Neural cell (in vitro differentiated cells): Measurements from ENCODE around the gene CDC5L. TPM values are rescaled to one million over a fixed set of nuclear protein-coding genes. Genes with fewer than 3 reads are reported as not detected.

Experiments
- H2AFZ ChIP-seq: fragments of 200-600, 300-800 bp; sonication (generic), shearing (Covaris generic); 2 replicates; pipeline ENCODE4 v1.6.0; 2014; ENCODE audit warnings: low read depth, mild to moderate bottlenecking, antibody characterized with exemption, low read length, moderate library complexity
- H3F3A ChIP-seq: fragments of 200-600 bp; shearing (Covaris generic); 2 replicates; pipeline ENCODE4 v1.6.1; 2016; ENCODE audit warnings: mild to moderate bottlenecking, moderate library complexity, mixed read lengths, antibody characterized with exemption, low read length; ENCODE audit not compliant: insufficient read depth, poor library complexity, severe bottlenecking
- H3K27ac ChIP-seq: fragments of 200-600, 300-800 bp; sonication (generic), shearing (Covaris generic); 2 replicates; pipeline ENCODE4 v1.5.1; 2014; ENCODE audit warnings: mild to moderate bottlenecking, low read length, moderate library complexity
- H3K27me3 ChIP-seq: fragments of 300-800, 200-600 bp; sonication (generic), shearing (Covaris generic); 2 replicates; pipeline ENCODE4 v1.6.0; 2014; ENCODE audit warnings: mild to moderate bottlenecking, low read depth, low read length, moderate library complexity; ENCODE audit not compliant: insufficient read depth
- H3K36me3 ChIP-seq: fragments of 300-800, 200-600 bp; sonication (generic), shearing (Covaris generic); 2 replicates; pipeline ENCODE4 v1.5.1; 2014; ENCODE audit warnings: mild to moderate bottlenecking, antibody characterized with exemption, low read length, moderate library complexity; ENCODE audit not compliant: insufficient read depth
- H3K4me2 ChIP-seq: fragments of 300-800, 200-600 bp; sonication (generic), shearing (Covaris generic); 2 replicates; pipeline ENCODE4 v1.6.0; 2014; ENCODE audit warnings: mild to moderate bottlenecking, low read length
- H3K4me3 ChIP-seq: fragments of 300-800, 200-600 bp; sonication (generic), shearing (Covaris generic); 2 replicates; pipeline ENCODE4 v1.5.1; 2014; ENCODE audit warnings: mild to moderate bottlenecking, low read length, moderate library complexity
- H3K79me2 ChIP-seq: fragments of 200-600 bp; shearing (Covaris generic); replicated peaks from 2 replicates; pipeline ENCODE4 v1.6.0; 2014; ENCODE audit warnings: mild to moderate bottlenecking, low read length, moderate library complexity; ENCODE audit not compliant: insufficient read depth
- H3K9ac ChIP-seq: fragments of 300-800, 200-600 bp; sonication (generic), shearing (Covaris generic); 2 replicates; pipeline ENCODE4 v1.6.1; 2016; ENCODE audit warnings: mild to moderate bottlenecking, low read length, mixed read lengths
- H3K9me2 ChIP-seq: fragments of 200-600 bp; shearing (Covaris generic); 2 replicates; pipeline ENCODE4 v1.6.1; 2016; ENCODE audit warnings: mild to moderate bottlenecking, low read length, mixed read lengths; ENCODE audit not compliant: insufficient read depth
- H3K9me3 ChIP-seq: fragments of 200-600, 300-800 bp; sonication (generic), shearing (Covaris generic); 2 replicates; pipeline ENCODE4 v1.6.1; 2016; ENCODE audit warnings: mild to moderate bottlenecking, mixed run types, low read length, moderate library complexity, mixed read lengths
- H4K20me1 ChIP-seq: fragments of 200-600 bp; shearing (Covaris generic); 2 replicates; pipeline ENCODE4 v1.6.1; 2016; ENCODE audit warnings: mild to moderate bottlenecking, mixed run types; ENCODE audit not compliant: insufficient read depth
- EP300 ChIP-seq: fragments of 450-650 bp; conservative IDR thresholded peaks from 2 replicates; pipeline ENCODE4 v1.6.1; 2014; ENCODE audit warnings: antibody characterized with exemption, mild to moderate bottlenecking, moderate library complexity; ENCODE audit not compliant: poor library complexity, severe bottlenecking
- EZH2 ChIP-seq: fragments of 200-600, 300-800 bp; shearing (Covaris generic), sonication (generic); IDR thresholded peaks from 2 replicates; pipeline ENCODE4 v1.6.1; 2014; ENCODE audit warnings: antibody characterized with exemption, low read length, borderline replicate concordance, mild to moderate bottlenecking; ENCODE audit not compliant: insufficient read depth, poor library complexity, severe bottlenecking
- MXI1 ChIP-seq: fragments of 450-650 bp; conservative IDR thresholded peaks from 2 replicates; pipeline ENCODE4 v1.6.1; 2014; ENCODE audit warnings: antibody characterized with exemption, mild to moderate bottlenecking; ENCODE audit not compliant: poor library complexity, severe bottlenecking
- POLR2AphosphoS5 ChIP-seq: IDR thresholded peaks from 2 replicates; pipeline ENCODE4 v1.6.1; 2012
- RAD21 ChIP-seq: fragments of 450-650 bp; conservative IDR thresholded peaks from 2 replicates; pipeline ENCODE4 v1.6.1; 2014; ENCODE audit warnings: antibody characterized with exemption, mild to moderate bottlenecking, moderate library complexity
- SMC3 ChIP-seq: fragments of 450-650 bp; conservative IDR thresholded peaks from 2 replicates; pipeline ENCODE4 v1.6.1; 2014; ENCODE audit warnings: antibody characterized with exemption, mild to moderate bottlenecking, moderate library complexity; ENCODE audit not compliant: poor library complexity
- TAF1 ChIP-seq: IDR thresholded peaks from 2 replicates; pipeline ENCODE4 v1.6.1; 2012; ENCODE audit warnings: low read depth
- polyA plus RNA-seq: library from polyadenylated mRNA; depleted of rRNA; stranded (reverse); fragments of >200 nt; gene quantifications from 2 replicates; pipeline ENCODE4 v1.2.3, GENCODE V29; 2014
- TF ChIP-seq, protein P1 (sequence below): IDR thresholded peaks from 2 replicates; pipeline ENCODE4 v1.6.1; 2012; ENCODE audit warnings: borderline replicate concordance
- TF ChIP-seq, protein P2 (sequence below): fragments of 450-650 bp; IDR thresholded peaks from 2 replicates; pipeline ENCODE4 v1.5.1; 2014; ENCODE audit warnings: antibody characterized with exemption, mild to moderate bottlenecking, moderate library complexity; ENCODE audit not compliant: poor library complexity, severe bottlenecking

Gene CDC5L
- polyA plus RNA-seq, 1 donor from 2014 or later = 28.9 TPM

DNA sequence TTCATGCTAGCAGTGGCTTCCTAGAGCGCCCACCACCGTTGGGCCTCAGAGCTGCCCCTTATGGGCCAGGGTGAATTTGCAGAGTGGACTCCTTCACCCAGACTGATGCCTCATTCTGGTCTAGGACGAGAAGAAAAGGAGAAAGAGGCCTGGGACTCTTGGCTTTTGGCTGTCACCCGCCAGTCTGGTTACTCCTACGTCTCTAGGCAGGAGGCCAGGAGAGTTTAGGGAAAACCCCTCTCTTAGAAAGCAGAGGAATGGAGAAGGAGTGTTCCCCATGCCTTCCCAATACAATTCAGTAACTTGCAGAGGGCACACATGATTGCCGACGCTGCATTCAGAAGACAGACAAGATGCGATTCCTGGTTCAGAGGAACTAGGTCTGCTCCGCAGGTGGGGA, 70.1 kb downstream of the CDC5L start:
- no peaks in the 10 kb centered on the region for H3K9me2 ChIP-seq
- no peak overlapping the region for H3K4me2 ChIP-seq
- no peak overlapping the region for H3K9ac ChIP-seq
- no peaks in the 10 kb centered on the region for H4K20me1 ChIP-seq
- no peak overlapping the region for H3K27ac ChIP-seq
- H3K4me3 ChIP-seq = no peak overlapping the region
- H3K79me2 ChIP-seq = no peaks in the 10 kb centered on the region
- no peak for TF ChIP-seq TAF1
- TF ChIP-seq EP300 = no peak
- no peak for TF ChIP-seq RAD21
- TF ChIP-seq POLR2AphosphoS5 = no peak
- no peak for TF ChIP-seq MXI1
- TF ChIP-seq, protein P1, sequence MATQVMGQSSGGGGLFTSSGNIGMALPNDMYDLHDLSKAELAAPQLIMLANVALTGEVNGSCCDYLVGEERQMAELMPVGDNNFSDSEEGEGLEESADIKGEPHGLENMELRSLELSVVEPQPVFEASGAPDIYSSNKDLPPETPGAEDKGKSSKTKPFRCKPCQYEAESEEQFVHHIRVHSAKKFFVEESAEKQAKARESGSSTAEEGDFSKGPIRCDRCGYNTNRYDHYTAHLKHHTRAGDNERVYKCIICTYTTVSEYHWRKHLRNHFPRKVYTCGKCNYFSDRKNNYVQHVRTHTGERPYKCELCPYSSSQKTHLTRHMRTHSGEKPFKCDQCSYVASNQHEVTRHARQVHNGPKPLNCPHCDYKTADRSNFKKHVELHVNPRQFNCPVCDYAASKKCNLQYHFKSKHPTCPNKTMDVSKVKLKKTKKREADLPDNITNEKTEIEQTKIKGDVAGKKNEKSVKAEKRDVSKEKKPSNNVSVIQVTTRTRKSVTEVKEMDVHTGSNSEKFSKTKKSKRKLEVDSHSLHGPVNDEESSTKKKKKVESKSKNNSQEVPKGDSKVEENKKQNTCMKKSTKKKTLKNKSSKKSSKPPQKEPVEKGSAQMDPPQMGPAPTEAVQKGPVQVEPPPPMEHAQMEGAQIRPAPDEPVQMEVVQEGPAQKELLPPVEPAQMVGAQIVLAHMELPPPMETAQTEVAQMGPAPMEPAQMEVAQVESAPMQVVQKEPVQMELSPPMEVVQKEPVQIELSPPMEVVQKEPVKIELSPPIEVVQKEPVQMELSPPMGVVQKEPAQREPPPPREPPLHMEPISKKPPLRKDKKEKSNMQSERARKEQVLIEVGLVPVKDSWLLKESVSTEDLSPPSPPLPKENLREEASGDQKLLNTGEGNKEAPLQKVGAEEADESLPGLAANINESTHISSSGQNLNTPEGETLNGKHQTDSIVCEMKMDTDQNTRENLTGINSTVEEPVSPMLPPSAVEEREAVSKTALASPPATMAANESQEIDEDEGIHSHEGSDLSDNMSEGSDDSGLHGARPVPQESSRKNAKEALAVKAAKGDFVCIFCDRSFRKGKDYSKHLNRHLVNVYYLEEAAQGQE = no peak
- no peak for TF ChIP-seq EZH2
- TF ChIP-seq, protein P2, sequence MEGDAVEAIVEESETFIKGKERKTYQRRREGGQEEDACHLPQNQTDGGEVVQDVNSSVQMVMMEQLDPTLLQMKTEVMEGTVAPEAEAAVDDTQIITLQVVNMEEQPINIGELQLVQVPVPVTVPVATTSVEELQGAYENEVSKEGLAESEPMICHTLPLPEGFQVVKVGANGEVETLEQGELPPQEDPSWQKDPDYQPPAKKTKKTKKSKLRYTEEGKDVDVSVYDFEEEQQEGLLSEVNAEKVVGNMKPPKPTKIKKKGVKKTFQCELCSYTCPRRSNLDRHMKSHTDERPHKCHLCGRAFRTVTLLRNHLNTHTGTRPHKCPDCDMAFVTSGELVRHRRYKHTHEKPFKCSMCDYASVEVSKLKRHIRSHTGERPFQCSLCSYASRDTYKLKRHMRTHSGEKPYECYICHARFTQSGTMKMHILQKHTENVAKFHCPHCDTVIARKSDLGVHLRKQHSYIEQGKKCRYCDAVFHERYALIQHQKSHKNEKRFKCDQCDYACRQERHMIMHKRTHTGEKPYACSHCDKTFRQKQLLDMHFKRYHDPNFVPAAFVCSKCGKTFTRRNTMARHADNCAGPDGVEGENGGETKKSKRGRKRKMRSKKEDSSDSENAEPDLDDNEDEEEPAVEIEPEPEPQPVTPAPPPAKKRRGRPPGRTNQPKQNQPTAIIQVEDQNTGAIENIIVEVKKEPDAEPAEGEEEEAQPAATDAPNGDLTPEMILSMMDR = no peak
- TF ChIP-seq SMC3 = no peak
- H3F3A ChIP-seq = no peaks in the 10 kb centered on the region
- H3K36me3 ChIP-seq = no peaks in the 10 kb centered on the region
- no peak overlapping the region for H2AFZ ChIP-seq
- H3K9me3 ChIP-seq = no peaks in the 10 kb centered on the region
- no peaks in the 10 kb centered on the region for H3K27me3 ChIP-seq

DNA sequence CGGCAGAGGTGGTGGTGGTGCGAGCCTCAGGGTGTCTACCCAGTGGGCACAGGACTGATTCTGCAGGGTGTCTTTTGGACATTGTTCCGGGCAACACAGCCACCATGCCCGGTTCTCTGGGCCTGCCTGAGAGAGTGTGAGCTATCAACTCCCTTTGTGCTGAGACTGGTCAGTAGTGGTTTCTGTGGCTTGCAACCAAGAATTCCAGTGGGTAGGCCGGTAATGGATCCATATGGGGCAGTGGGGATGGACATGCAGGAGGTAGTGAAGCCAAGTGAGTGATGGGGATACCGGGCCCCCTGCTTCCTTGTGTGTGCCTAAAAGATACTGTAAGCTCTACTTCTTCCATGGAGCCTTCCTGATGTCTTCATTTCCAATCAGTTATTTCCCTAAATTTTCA, 71.0 kb downstream of the CDC5L start:
- H3F3A ChIP-seq = no peaks in the 10 kb centered on the region
- H2AFZ ChIP-seq = no peak overlapping the region
- H3K36me3 ChIP-seq = no peaks in the 10 kb centered on the region
- no peaks in the 10 kb centered on the region for H3K27me3 ChIP-seq
- H4K20me1 ChIP-seq = no peaks in the 10 kb centered on the region
- no peaks in the 10 kb centered on the region for H3K79me2 ChIP-seq
- no peaks in the 10 kb centered on the region for H3K9me2 ChIP-seq
- H3K9me3 ChIP-seq = no peaks in the 10 kb centered on the region
- H3K4me2 ChIP-seq = no peak overlapping the region
- no peak for TF ChIP-seq EZH2
- no peak for TF ChIP-seq EP300
- TF ChIP-seq RAD21 = no peak
- TF ChIP-seq, protein P2 = no peak
- TF ChIP-seq SMC3 = no peak
- TF ChIP-seq, protein P1 = no peak
- TF ChIP-seq TAF1 = no peak
- TF ChIP-seq MXI1 = no peak
- no peak overlapping the region for H3K4me3 ChIP-seq
- no peak overlapping the region for H3K9ac ChIP-seq
- no peak overlapping the region for H3K27ac ChIP-seq
